Heart left ventricle (tissue), 16 donors: ENCODE data around the gene GRAMD1C. TPM values are rescaled to one million over a fixed set of nuclear protein-coding genes. Genes with fewer than 3 reads are reported as not detected.

ENCODE experiments used
- ATAC-seq, 4 donors: fragments of 200-7000 bp; cut with Tn5 transposase; one replicate each; pipeline ENCODE4 v1.9.1; 2020 to 2022; ENCODE audit warnings: moderate library complexity in 4 of 4, mild to moderate bottlenecking in 3 of 4, moderate number of reproducible peaks in 1 of 4
- DNase-seq, 5 donors: peaks; one replicate each; pipeline ENCODE4 v3.0.0-alpha.2; 2020
- H3K27ac ChIP-seq, 12 donors: fragments of 200-600 bp; sonication (generic) in 4 of 12; one replicate each; pipeline versions ENCODE4 v1.5.0 to v1.8.0; 2016 to 2022; ENCODE audit warnings: mild to moderate bottlenecking in 2 of 12
- H3K27me3 ChIP-seq, 9 donors: fragments of 200-600 bp; sonication (generic) in 2 of 9; one replicate each; pipeline versions ENCODE4 v1.5.1 to v1.8.0; 2016 to 2022; ENCODE audit warnings: mild to moderate bottlenecking in 3 of 9
- H3K36me3 ChIP-seq, 9 donors: fragments of 200-600 bp; sonication (generic) in 2 of 9; one replicate each; pipeline versions ENCODE4 v1.5.0 to v1.8.0; 2018 to 2022; ENCODE audit warnings: mild to moderate bottlenecking in 2 of 9
- H3K4me1 ChIP-seq, 12 donors: fragments of 200-600 bp; sonication (generic) in 4 of 12; one replicate each; pipeline versions ENCODE4 v1.5.0 to v1.8.0; 2016 to 2022; ENCODE audit warnings: mild to moderate bottlenecking in 3 of 12
- H3K4me3 ChIP-seq, 12 donors: fragments of 200-600 bp; sonication (generic) in 4 of 12; one replicate each; pipeline versions ENCODE4 v1.5.0 to v1.8.0; 2017 to 2022; ENCODE audit warnings: mild to moderate bottlenecking in 9 of 12, moderate library complexity in 4 of 12
- H3K9me3 ChIP-seq, 12 donors: fragments of 200-600 bp; sonication (generic) in 4 of 12; one replicate each; pipeline versions ENCODE4 v1.5.0 to v1.8.0; 2016 to 2022; ENCODE audit warnings: mild to moderate bottlenecking in 1 of 12
- CTCF ChIP-seq, 12 donors: fragments of 200-600 bp; sonication (generic) in 4 of 12; IDR thresholded peaks; one replicate each; pipeline versions ENCODE4 v1.5.0 to v1.8.0; 2018 to 2022; ENCODE audit warnings: antibody characterized with exemption in 12 of 12, mild to moderate bottlenecking in 5 of 12
- POLR2A ChIP-seq, 2 donors: fragments of 450-650 bp; IDR thresholded peaks; one replicate each; pipeline ENCODE4 v1.6.1; 2017; ENCODE audit warnings: antibody characterized with exemption in 2 of 2, mild to moderate bottlenecking in 2 of 2, moderate library complexity in 2 of 2
- WGBS, 4 donors: extraction: QIAGEN DNeasy Blood & Tissue Kit in 2 of 4; methylation state at CpG; one replicate each; pipeline versions ENCODE4 v1.1.5 to v1.1.7; 2013 to 2018; 5-methylcytosine and 5-hydroxymethylcytosine counted together
- intact Hi-C, 10 donors: fragments of 100-400 bp; cut with DNase I; formaldehyde crosslinking; loops; one replicate each; pipeline versions ENCODE4 v1.11.1 to v1.14.2; 2022
- polyA plus RNA-seq, 2 donors: library from polyadenylated mRNA; stranded (reverse); fragments of 200-250 nt; gene quantifications; one replicate each; pipeline ENCODE4 v1.2.3, GENCODE V29; 2013
- total RNA-seq, 9 donors: library from RNA; depleted of rRNA in 2 of 9; stranded (reverse); fragments of >200 nt in 2 of 9; fragmentation: NEBNext Ultra II Directional in 3 of 9; extraction: Animal tissue kit (Norgen Biotek cat#: 25700) in 3 of 9; gene quantifications; one replicate each; pipeline versions ENCODE4 v1.1.0 to v1.2.4, GENCODE V29; 2016 to 2023
- donor health status: ischemic (EF 13 %, LVEDD 7.1; RV severe dilation, severe dysfunction).
- donor health status: healthy with polysubstance abuse.
- donor health status: DM: no; HTN: yes; CAD: no.
- donor health status: DM: no; HTN: no; CAD: no.
- donor health status: ischemic (EF 25% LVEDD 6.9; RV normal size, moderate dysfunction).
- donor health status: ischemic (EF 25% LVEDD 5.7; RV mildly dilated, moderate dysfunction).
- donor health status: healthy.
- donor health status: DM: yes; HTN: yes; CAD: no.
- donor health status: ischemic (EF 35%, LVEDD 5.7; RV mildly dilated, moderate dysfunction).
- donor health status: nonischemic (EF 11% LVEDD 7.7; RV severe dilation, severe dysfunction).
- donor health status: DM: yes; HTN: yes; CAD: no.
- donor health status: PGD.
- donor health status: ischemic (EF 29% LVEDD 5.4; RV normal size, mild dysfunction).
- donor health status: nonischemic (EF 23%, LVEDD 6.1; RV moderate dilation, normal function).

Gene GRAMD1C
- total and polyA plus RNA-seq, 11 donors, result 0.49 to 5.6 (median 1.2) TPM

DNA sequence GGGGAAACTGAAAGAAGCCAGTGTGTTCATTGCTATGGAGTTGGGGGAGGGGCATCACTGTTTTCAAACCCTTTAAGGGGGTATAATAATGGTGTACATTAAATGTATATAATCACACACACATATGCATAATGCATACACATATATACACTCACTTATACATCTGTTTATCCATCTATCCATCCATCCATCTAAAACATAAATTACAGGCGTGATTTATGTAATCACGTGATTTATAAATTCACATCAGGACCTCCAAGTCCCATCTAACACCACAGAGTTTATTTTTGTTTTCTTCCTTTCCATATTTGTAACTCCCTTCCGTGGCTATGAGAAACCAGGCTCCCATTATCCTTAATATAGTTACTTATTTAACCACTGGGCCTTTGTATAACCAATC, 39.8 kb downstream of the GRAMD1C start:
- peaks cover 0 to 6% (median 0%) of the 10 kb centered on the region in 9 donors for H3K36me3 ChIP-seq
- DNase-seq (no peak), ATAC-seq (no peak)
- no peaks in the 10 kb centered on the region for H3K9me3 ChIP-seq
- intact Hi-C loops, result no loop called here
- no peak overlapping the region for H3K27ac ChIP-seq
- no peaks in the 10 kb centered on the region for H3K27me3 ChIP-seq
- TF ChIP-seq CTCF (IDR thresholded peaks at IDR 0.05) (no peak), POLR2A (IDR thresholded peaks at IDR 0.05) (no peak)
- H3K4me1 ChIP-seq, result no peaks in the 10 kb centered on the region
- whole genome bisulfite sequencing, 4 donors, result 91 to 93% (median 93%) methylated on average over 3 of the region's 3 CpGs
- H3K4me3 ChIP-seq, result no peak overlapping the region

DNA sequence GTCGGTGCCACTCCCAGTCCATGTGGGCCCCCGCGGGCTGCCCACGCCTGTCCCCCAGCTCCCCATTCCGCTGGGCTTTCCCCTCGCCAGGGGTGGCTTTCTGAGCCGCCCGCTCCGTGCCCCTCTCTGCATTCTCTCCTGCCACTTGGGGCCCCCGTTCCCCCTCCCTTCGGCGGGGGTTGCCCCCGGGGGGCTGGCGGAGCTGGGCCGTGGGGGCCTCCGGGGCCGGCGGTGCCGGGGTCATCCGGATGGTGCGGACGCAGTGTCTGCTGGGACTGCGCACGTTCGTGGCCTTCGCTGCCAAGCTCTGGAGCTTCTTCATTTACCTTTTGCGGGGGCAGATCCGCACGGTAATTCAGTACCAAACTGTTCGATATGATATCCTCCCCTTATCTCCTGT, 46.5 kb downstream of the GRAMD1C start:
- Histone ChIP-seq H3K9me3 (peaks cover 0 to 9% (median 0%) of the 10 kb centered on the region in 12 donors), H3K4me3 (no peak overlapping the region), H3K36me3 (peaks cover 0 to 12% (median 0%) of the 10 kb centered on the region in 9 donors), H3K27ac (no peak overlapping the region), H3K27me3 (no peaks in the 10 kb centered on the region), H3K4me1 (no peaks in the 10 kb centered on the region)
- DNase-seq (no peak), ATAC-seq (no peak)
- intact Hi-C loops, result no loop called here
- WGBS, 4 donors, result 92 to 99% (median 93%) methylated on average over 10 to 30 of the region's 30 CpGs
- TF ChIP-seq POLR2A (IDR thresholded peaks at IDR 0.05), result no peak
- TF ChIP-seq CTCF (IDR thresholded peaks at IDR 0.05), result no peak

- H3K27ac ChIP-seq, result no peak overlapping the region
- 70 to 90% (median 72%) methylated on average over 6 to 8 of the region's 8 CpGs for WGBS, 4 donors
- TF ChIP-seq POLR2A (IDR thresholded peaks at IDR 0.05) (no peak), CTCF (IDR thresholded peaks at IDR 0.05) (no peak)
- no peaks in the 10 kb centered on the region for H3K36me3 ChIP-seq
- H3K9me3 ChIP-seq, result no peaks in the 10 kb centered on the region
- no peaks in the 10 kb centered on the region for H3K4me1 ChIP-seq
- DNase-seq (no peak), ATAC-seq (no peak)
- H3K27me3 ChIP-seq, result no peaks in the 10 kb centered on the region
- no peak overlapping the region for H3K4me3 ChIP-seq
- intact Hi-C loops, result no loop called here
These were observed 51.8 kb downstream of the GRAMD1C start for GRCh38 chr3:113890256-113890900.

DNA sequence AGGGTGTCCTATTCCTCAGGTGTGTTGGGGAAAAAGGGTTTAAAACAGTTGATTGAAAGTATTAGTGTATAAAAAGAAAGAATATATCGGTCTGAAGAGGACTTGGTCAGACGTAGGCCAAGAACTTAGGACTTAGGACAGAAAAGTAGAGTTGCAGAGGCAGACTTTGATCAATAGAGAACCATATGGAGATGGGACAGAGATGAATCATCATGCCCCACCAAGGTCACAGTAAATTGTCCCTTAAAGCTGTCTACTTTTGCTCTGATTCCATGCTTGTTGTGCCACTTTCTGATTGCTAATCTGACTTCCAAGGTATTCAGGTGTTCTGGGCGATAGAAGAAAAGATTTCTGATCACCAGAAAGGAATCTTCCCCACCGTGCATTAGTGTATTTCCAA, 56.3 kb downstream of the GRAMD1C start:
- 88 to 95% (median 93%) methylated on average over 4 of the region's 4 CpGs for WGBS, 4 donors
- intact Hi-C loops, result no loop called here
- ATAC-seq (no peak), DNase-seq (no peak)
- peaks cover 0 to 7% (median 0%) of the 10 kb centered on the region in 12 donors for H3K4me1 ChIP-seq
- H3K27me3 ChIP-seq, result no peaks in the 10 kb centered on the region
- TF ChIP-seq POLR2A (IDR thresholded peaks at IDR 0.05) (no peak), CTCF (IDR thresholded peaks at IDR 0.05) (no peak)
- H3K36me3 ChIP-seq, result no peaks in the 10 kb centered on the region
- H3K27ac ChIP-seq, result no peak overlapping the region
- no peak overlapping the region for H3K4me3 ChIP-seq
- H3K9me3 ChIP-seq, result no peaks in the 10 kb centered on the region
